Right lobe of liver (tissue), 6 donors: ENCODE results near the gene TTC7B. TPM values are rescaled to one million over a fixed set of nuclear protein-coding genes. Genes with fewer than 3 reads are reported as not detected.

ENCODE experiments used
- ATAC-seq, 4 donors: fragments of 200-7000 bp; cut with Tn5 transposase; one replicate each; pipeline ENCODE4 v1.9.1; 2020; ENCODE audit warnings: mild to moderate bottlenecking in 4 of 4, moderate library complexity in 4 of 4
- DNase-seq, 3 donors: peaks; one replicate each; pipeline ENCODE4 v3.0.0-alpha.2; 2020
- H3K27ac ChIP-seq, 3 donors: fragments of 200-600 bp; one replicate each; pipeline ENCODE4 v1.8.0; 2022
- H3K27me3 ChIP-seq, 2 donors: fragments of 200-600 bp; one replicate each; pipeline ENCODE4 v1.8.0; 2022
- H3K36me3 ChIP-seq, 4 donors: fragments of 200-600 bp; sonication (generic) in 1 of 4; one replicate each; pipeline versions ENCODE4 v1.5.1 to v1.8.0; 2017 to 2022; ENCODE audit warnings: control low read depth in 1 of 4
- H3K4me1 ChIP-seq, 4 donors: fragments of 200-600 bp; sonication (generic) in 1 of 4; one replicate each; pipeline versions ENCODE4 v1.5.1 to v1.8.0; 2017 to 2022; ENCODE audit warnings: control low read depth in 1 of 4
- H3K4me3 ChIP-seq, 3 donors: fragments of 200-600 bp; one replicate each; pipeline ENCODE4 v1.8.0; 2022
- H3K9me3 ChIP-seq, 4 donors: fragments of 200-600 bp; sonication (generic) in 1 of 4; one replicate each; pipeline versions ENCODE4 v1.5.1 to v1.8.0; 2017 to 2022; ENCODE audit warnings: control low read depth in 1 of 4
- CTCF ChIP-seq, 4 donors: fragments of 200-600 bp in 3 of 4; fragments of 450-650 bp in 1 of 4; IDR thresholded peaks; one replicate each; pipeline versions ENCODE4 v1.5.1 to v1.8.0; 2016 to 2022; ENCODE audit warnings: antibody characterized with exemption in 4 of 4, mild to moderate bottlenecking in 2 of 4
- POLR2A ChIP-seq: fragments of 450-650 bp; IDR thresholded peaks from one replicate; pipeline ENCODE4 v1.6.1; 2017; ENCODE audit warnings: antibody characterized with exemption, mild to moderate bottlenecking
- WGBS: methylation state at CpG from one replicate; pipeline ENCODE4 v1.1.6; 2018; ENCODE audit warnings: low coverage, low lambda C conversion rate; ENCODE audit not compliant: insufficient coverage; ENCODE audit errors: missing lambda C conversion rate; 5-methylcytosine and 5-hydroxymethylcytosine counted together
- intact Hi-C, 2 donors: fragments of 100-400 bp; cut with DNase I; formaldehyde crosslinking; loops; one replicate each; pipeline versions ENCODE4 v1.11.2 to v1.14.1; 2022
- total RNA-seq, 6 experiments: library from RNA; depleted of rRNA in 2 of 6; stranded (reverse); fragments of >200 nt in 2 of 6; fragmentation: NEBNext Ultra II Directional in 3 of 6; extraction: Animal tissue kit (Norgen Biotek cat#: 25700) in 3 of 6; gene quantifications; one replicate each; pipeline versions ENCODE4 v1.1.0 to v1.2.4, GENCODE V29; 2016 to 2023
- donor health status: DM: no; HTN: yes; CAD: no.
- donor health status: DM: no; HTN: no; CAD: no.
- donor health status: DM: no; HTN: no; CAD: no.
- donor health status: DM: no; HTN: yes; CAD: no.
- donor health status: DM: no; HTN: yes; CAD: no.

Gene TTC7B
- total RNA-seq, 6 experiments from 2014 or later = 18.4 to 56.1 (median 37.5) TPM

- DNase-seq = no peak
- peaks cover 0 to 23% (median 11%) of the 10 kb centered on the region in 4 donors for H3K36me3 ChIP-seq
- WGBS = 57% methylated on average over 3 of the region's 4 CpGs
Measured at GRCh38 chr14:90655829-90656228, 160.4 kb downstream of the TTC7B start.

GRCh38 chr14:90654831-90655276, 161.4 kb downstream of the TTC7B start:
- intact Hi-C loops = no loop called here
- Histone ChIP-seq H3K4me3 (no peak overlapping the region), H3K4me1 (no peaks in the 10 kb centered on the region), H3K27me3 (no peaks in the 10 kb centered on the region), H3K36me3 (peaks cover 0 to 23% (median 11%) of the 10 kb centered on the region in 4 donors), H3K9me3 (no peaks in the 10 kb centered on the region), H3K27ac (no peak overlapping the region)
- ATAC-seq = peak in 1 of 4 donors; percentile 12
- WGBS = 60% methylated on average over 7 of the region's 8 CpGs
- no peak for DNase-seq
- TF ChIP-seq POLR2A (no peak), CTCF (IDR thresholded peaks at IDR 0.05) (no peak)

More at GRCh38 chr14:90655829-90656228, 160.4 kb downstream of the TTC7B start:
- intact Hi-C loops = no loop called here
- H3K27me3 ChIP-seq = no peaks in the 10 kb centered on the region
- no peaks in the 10 kb centered on the region for H3K4me1 ChIP-seq
- no peak overlapping the region for H3K27ac ChIP-seq
- no peak for TF ChIP-seq CTCF (IDR thresholded peaks at IDR 0.05)
- no peak for TF ChIP-seq POLR2A
- ATAC-seq = no peak
- no peaks in the 10 kb centered on the region for H3K9me3 ChIP-seq
- no peak overlapping the region for H3K4me3 ChIP-seq

GRCh38 chr14:90652626-90653025, 163.6 kb downstream of the TTC7B start:
- Histone ChIP-seq H3K9me3 (no peaks in the 10 kb centered on the region), H3K4me1 (no peaks in the 10 kb centered on the region), H3K4me3 (no peak overlapping the region), H3K27me3 (no peaks in the 10 kb centered on the region), H3K36me3 (peaks cover 0 to 18% (median 10%) of the 10 kb centered on the region in 4 donors), H3K27ac (no peak overlapping the region)
- WGBS = 91% methylated on average over 6 of the region's 6 CpGs
- TF ChIP-seq CTCF (IDR thresholded peaks at IDR 0.05) = no peak
- TF ChIP-seq POLR2A = no peak
- no peak for DNase-seq
- ATAC-seq = no peak
- intact Hi-C loops = no loop called here

GRCh38 chr14:90651976-90652560, 164.2 kb downstream of the TTC7B start:
- Histone ChIP-seq H3K4me1 (no peaks in the 10 kb centered on the region), H3K4me3 (no peak overlapping the region), H3K36me3 (peaks cover 0 to 12% (median 7%) of the 10 kb centered on the region in 4 donors), H3K9me3 (no peaks in the 10 kb centered on the region), H3K27me3 (no peaks in the 10 kb centered on the region), H3K27ac (no peak overlapping the region)
- DNase-seq = no peak
- WGBS = 74% methylated on average over 6 of the region's 9 CpGs
- TF ChIP-seq POLR2A (no peak), CTCF (IDR thresholded peaks at IDR 0.05) (no peak)
- no peak for ATAC-seq
- intact Hi-C loops = no loop called here
